Stomach (tissue), 4 donors: ENCODE data around the gene ZFYVE9.

ENCODE experiments used
- EP300 ChIP-seq: sonication (generic); formaldehyde crosslinking; IDR thresholded peaks from one replicate; pipeline ENCODE4 v1.6.1; 2017; ENCODE audit warnings: antibody characterized with exemption
- POLR2AphosphoS5 ChIP-seq, 3 donors: sonication (generic); formaldehyde crosslinking; IDR thresholded peaks; one replicate each; pipeline ENCODE4 v1.6.1; 2016; ENCODE audit warnings: antibody characterized with exemption in 3 of 3
- TF ChIP-seq, protein P1 (sequence below), 7 experiments: fragments of 450-650 bp in 4 of 7; fragments of 200-600 bp in 3 of 7; sonication (generic) in 3 of 7; IDR thresholded peaks; one replicate each; pipeline ENCODE4 v1.5.1; 2016 to 2019; ENCODE audit warnings: antibody characterized with exemption in 7 of 7, control low read depth in 2 of 7, mild to moderate bottlenecking in 1 of 7

DNA sequence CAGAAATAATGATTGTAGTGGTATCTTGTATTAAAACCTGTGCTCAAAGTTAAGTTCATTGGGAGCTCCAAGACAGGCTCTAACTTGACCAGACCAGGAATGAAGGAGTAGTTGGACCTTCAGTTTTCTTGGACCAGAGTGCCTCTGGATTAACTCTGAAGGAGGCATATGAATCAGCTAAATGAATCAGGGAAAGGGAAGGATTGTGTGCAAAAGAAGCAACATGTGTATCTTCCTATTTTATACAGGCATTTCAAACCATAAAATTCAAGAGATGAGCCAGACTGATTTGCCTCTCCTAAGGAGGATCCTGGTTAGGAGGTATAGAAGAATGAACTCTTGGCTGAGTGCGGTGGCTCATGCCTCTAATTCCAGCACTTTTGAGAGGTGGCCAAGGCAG lies 152.7 kb downstream of the ZFYVE9 start:
- TF ChIP-seq, protein P1, sequence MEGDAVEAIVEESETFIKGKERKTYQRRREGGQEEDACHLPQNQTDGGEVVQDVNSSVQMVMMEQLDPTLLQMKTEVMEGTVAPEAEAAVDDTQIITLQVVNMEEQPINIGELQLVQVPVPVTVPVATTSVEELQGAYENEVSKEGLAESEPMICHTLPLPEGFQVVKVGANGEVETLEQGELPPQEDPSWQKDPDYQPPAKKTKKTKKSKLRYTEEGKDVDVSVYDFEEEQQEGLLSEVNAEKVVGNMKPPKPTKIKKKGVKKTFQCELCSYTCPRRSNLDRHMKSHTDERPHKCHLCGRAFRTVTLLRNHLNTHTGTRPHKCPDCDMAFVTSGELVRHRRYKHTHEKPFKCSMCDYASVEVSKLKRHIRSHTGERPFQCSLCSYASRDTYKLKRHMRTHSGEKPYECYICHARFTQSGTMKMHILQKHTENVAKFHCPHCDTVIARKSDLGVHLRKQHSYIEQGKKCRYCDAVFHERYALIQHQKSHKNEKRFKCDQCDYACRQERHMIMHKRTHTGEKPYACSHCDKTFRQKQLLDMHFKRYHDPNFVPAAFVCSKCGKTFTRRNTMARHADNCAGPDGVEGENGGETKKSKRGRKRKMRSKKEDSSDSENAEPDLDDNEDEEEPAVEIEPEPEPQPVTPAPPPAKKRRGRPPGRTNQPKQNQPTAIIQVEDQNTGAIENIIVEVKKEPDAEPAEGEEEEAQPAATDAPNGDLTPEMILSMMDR (IDR thresholded peaks at IDR 0.05): no peak
- no peak for TF ChIP-seq EP300
- no peak for TF ChIP-seq POLR2AphosphoS5 (IDR thresholded peaks at IDR 0.05)
